ENCODE measurements around the gene TMEM52B.

GRCh38 chr12:10175846-10176636 is 2.8 kb upstream of the TMEM52B start:
- TF ChIP-seq POLR2A (IDR thresholded peaks at IDR 0.05) = no peak
- no peak for TF ChIP-seq CTCF (IDR thresholded peaks at IDR 0.05)
- no peak for TF ChIP-seq EP300 (IDR thresholded peaks at IDR 0.05)

All from upper lobe of left lung (tissue), 4 donors.